ENCODE data around the gene XRCC3. TPM values are rescaled to one million over a fixed set of nuclear protein-coding genes. Genes with fewer than 3 reads are reported as not detected.

XRCC3 gene
- total RNA-seq, 2 donors from 2014 or later = 31.5 to 47.4 TPM

- H3K36me3 Mint-ChIP-seq (ENCODE audit: insufficient read depth in 2 of 2) = no peaks in the 10 kb centered on the region
- ATAC-seq (replicated peaks in 1 of 2) = no peak
- H3K4me3 Mint-ChIP-seq = no peak overlapping the region
- H3K27ac Mint-ChIP-seq = no peak overlapping the region
- no peaks in the 10 kb centered on the region for H3K9me3 Mint-ChIP-seq
- peaks cover 18% of the 10 kb centered on the region for H3K4me1 Mint-ChIP-seq (ENCODE audit: low read depth)
- no peaks in the 10 kb centered on the region for H3K27me3 Mint-ChIP-seq (ENCODE audit: low read depth)
- DNase-seq = no peak
These were observed 29.6 kb upstream of the XRCC3 start for GRCh38 chr14:103744621-103745395.

- H3K27me3 Mint-ChIP-seq (ENCODE audit: low read depth) = no peaks in the 10 kb centered on the region
- H3K27ac Mint-ChIP-seq = no peak overlapping the region
- H3K36me3 Mint-ChIP-seq (ENCODE audit: insufficient read depth in 2 of 2) = no peaks in the 10 kb centered on the region
- peaks cover 8% of the 10 kb centered on the region for H3K4me1 Mint-ChIP-seq (ENCODE audit: low read depth)
- H3K4me3 Mint-ChIP-seq = no peak overlapping the region
- no peaks in the 10 kb centered on the region for H3K9me3 Mint-ChIP-seq
- no peak for ATAC-seq (replicated peaks in 1 of 2)
- DNase-seq = no peak
These were observed 28.4 kb upstream of the XRCC3 start for GRCh38 chr14:103743691-103744090.

- no peak for ATAC-seq (replicated peaks in 1 of 2)
- DNase-seq = no peak
- Mint-ChIP-seq H3K4me1 (ENCODE audit: low read depth) (no peaks in the 10 kb centered on the region), H3K4me3 (no peak overlapping the region), H3K9me3 (no peaks in the 10 kb centered on the region), H3K27me3 (ENCODE audit: low read depth) (no peaks in the 10 kb centered on the region), H3K36me3 (ENCODE audit: insufficient read depth in 2 of 2) (no peaks in the 10 kb centered on the region), H3K27ac (no peak overlapping the region)
These were observed 27.4 kb upstream of the XRCC3 start for GRCh38 chr14:103742499-103743255.

GRCh38 chr14:103741876-103742275 lies 26.6 kb upstream of the XRCC3 start:
- H3K27ac Mint-ChIP-seq = no peak overlapping the region
- H3K36me3 Mint-ChIP-seq (ENCODE audit: insufficient read depth in 2 of 2) = no peaks in the 10 kb centered on the region
- no peaks in the 10 kb centered on the region for H3K27me3 Mint-ChIP-seq (ENCODE audit: low read depth)
- DNase-seq (no peak), ATAC-seq (replicated peaks in 1 of 2) (no peak)
- H3K4me1 Mint-ChIP-seq (ENCODE audit: low read depth) = no peaks in the 10 kb centered on the region
- no peak overlapping the region for H3K4me3 Mint-ChIP-seq
- H3K9me3 Mint-ChIP-seq = no peaks in the 10 kb centered on the region

GRCh38 chr14:103740991-103741689 lies 25.9 kb upstream of the XRCC3 start:
- no peaks in the 10 kb centered on the region for H3K36me3 Mint-ChIP-seq (ENCODE audit: insufficient read depth in 2 of 2)
- DNase-seq (no peak), ATAC-seq (replicated peaks in 1 of 2) (no peak)
- H3K9me3 Mint-ChIP-seq = no peaks in the 10 kb centered on the region
- H3K27me3 Mint-ChIP-seq (ENCODE audit: low read depth) = no peaks in the 10 kb centered on the region
- H3K4me1 Mint-ChIP-seq (ENCODE audit: low read depth) = no peaks in the 10 kb centered on the region
- H3K27ac Mint-ChIP-seq = no peak overlapping the region
- H3K4me3 Mint-ChIP-seq = no peak overlapping the region

GRCh38 chr14:103739793-103740501 lies 24.7 kb upstream of the XRCC3 start:
- H3K4me1 Mint-ChIP-seq (ENCODE audit: low read depth) = no peaks in the 10 kb centered on the region
- ATAC-seq (replicated peaks in 1 of 2) = no peak
- no peak overlapping the region for H3K4me3 Mint-ChIP-seq
- H3K27ac Mint-ChIP-seq = no peak overlapping the region
- no peaks in the 10 kb centered on the region for H3K36me3 Mint-ChIP-seq (ENCODE audit: insufficient read depth in 2 of 2)
- no peaks in the 10 kb centered on the region for H3K9me3 Mint-ChIP-seq
- DNase-seq = no peak
- H3K27me3 Mint-ChIP-seq (ENCODE audit: low read depth) = no peaks in the 10 kb centered on the region

GRCh38 chr14:103739466-103739792 lies 24.2 kb upstream of the XRCC3 start:
- Mint-ChIP-seq H3K27ac (no peak overlapping the region), H3K9me3 (no peaks in the 10 kb centered on the region), H3K36me3 (ENCODE audit: insufficient read depth in 2 of 2) (no peaks in the 10 kb centered on the region), H3K4me3 (no peak overlapping the region), H3K4me1 (ENCODE audit: low read depth) (no peaks in the 10 kb centered on the region), H3K27me3 (ENCODE audit: low read depth) (no peaks in the 10 kb centered on the region)
- DNase-seq (no peak), ATAC-seq (replicated peaks in 1 of 2) (no peak)

GRCh38 chr14:103738701-103739451 lies 23.6 kb upstream of the XRCC3 start:
- Mint-ChIP-seq H3K4me1 (ENCODE audit: low read depth) (no peaks in the 10 kb centered on the region), H3K27ac (no peak overlapping the region), H3K36me3 (ENCODE audit: insufficient read depth in 2 of 2) (no peaks in the 10 kb centered on the region), H3K4me3 (no peak overlapping the region), H3K9me3 (no peaks in the 10 kb centered on the region), H3K27me3 (ENCODE audit: low read depth) (no peaks in the 10 kb centered on the region)
- no peak for DNase-seq
- ATAC-seq (replicated peaks in 1 of 2) = no peak

- no peaks in the 10 kb centered on the region for H3K4me1 Mint-ChIP-seq (ENCODE audit: low read depth)
- no peak overlapping the region for H3K4me3 Mint-ChIP-seq
- H3K27me3 Mint-ChIP-seq (ENCODE audit: low read depth) = no peaks in the 10 kb centered on the region
- ATAC-seq (replicated peaks in 1 of 2) (no peak), DNase-seq (no peak)
- H3K36me3 Mint-ChIP-seq (ENCODE audit: insufficient read depth in 2 of 2) = no peaks in the 10 kb centered on the region
- no peak overlapping the region for H3K27ac Mint-ChIP-seq
- no peaks in the 10 kb centered on the region for H3K9me3 Mint-ChIP-seq
These were observed 22.9 kb upstream of the XRCC3 start for GRCh38 chr14:103738166-103738565.

- no peak overlapping the region for H3K27ac Mint-ChIP-seq
- no peak for ATAC-seq (replicated peaks in 1 of 2)
- no peaks in the 10 kb centered on the region for H3K27me3 Mint-ChIP-seq (ENCODE audit: low read depth)
- no peaks in the 10 kb centered on the region for H3K4me1 Mint-ChIP-seq (ENCODE audit: low read depth)
- DNase-seq = no peak
- H3K36me3 Mint-ChIP-seq (ENCODE audit: insufficient read depth in 2 of 2) = no peaks in the 10 kb centered on the region
- H3K9me3 Mint-ChIP-seq = no peaks in the 10 kb centered on the region
- no peak overlapping the region for H3K4me3 Mint-ChIP-seq
These were observed 22.3 kb upstream of the XRCC3 start for GRCh38 chr14:103737432-103738045.

- H3K27me3 Mint-ChIP-seq (ENCODE audit: low read depth) = no peaks in the 10 kb centered on the region
These were observed 21.5 kb upstream of the XRCC3 start for GRCh38 chr14:103736546-103737431.

More at GRCh38 chr14:103736546-103737431, 21.5 kb upstream of the XRCC3 start:
- no peak overlapping the region for H3K4me3 Mint-ChIP-seq
- DNase-seq (no peak), ATAC-seq (replicated peaks in 1 of 2) (no peak)
- H3K27ac Mint-ChIP-seq = no peak overlapping the region
- H3K9me3 Mint-ChIP-seq = no peaks in the 10 kb centered on the region
- no peaks in the 10 kb centered on the region for H3K36me3 Mint-ChIP-seq (ENCODE audit: insufficient read depth in 2 of 2)
- H3K4me1 Mint-ChIP-seq (ENCODE audit: low read depth) = no peaks in the 10 kb centered on the region
